22Rv1 (cell line): ENCODE results near the gene HOXD11.

ENCODE experiments used
- H3K27ac ChIP-seq: fragments of 450-650 bp; 2 replicates; pipeline ENCODE4 v1.5.1; 2017
- ZFX ChIP-seq: fragments of 450-650 bp; IDR thresholded peaks from 2 replicates; pipeline ENCODE4 v1.6.1; 2017; ENCODE audit warnings: antibody characterized with exemption, borderline replicate concordance
- TF ChIP-seq, protein P1 (sequence below): fragments of 450-650 bp; IDR thresholded peaks from 2 replicates; pipeline ENCODE4 v1.5.1; 2017; ENCODE audit warnings: mild to moderate bottlenecking

HOXD11 gene

DNA sequence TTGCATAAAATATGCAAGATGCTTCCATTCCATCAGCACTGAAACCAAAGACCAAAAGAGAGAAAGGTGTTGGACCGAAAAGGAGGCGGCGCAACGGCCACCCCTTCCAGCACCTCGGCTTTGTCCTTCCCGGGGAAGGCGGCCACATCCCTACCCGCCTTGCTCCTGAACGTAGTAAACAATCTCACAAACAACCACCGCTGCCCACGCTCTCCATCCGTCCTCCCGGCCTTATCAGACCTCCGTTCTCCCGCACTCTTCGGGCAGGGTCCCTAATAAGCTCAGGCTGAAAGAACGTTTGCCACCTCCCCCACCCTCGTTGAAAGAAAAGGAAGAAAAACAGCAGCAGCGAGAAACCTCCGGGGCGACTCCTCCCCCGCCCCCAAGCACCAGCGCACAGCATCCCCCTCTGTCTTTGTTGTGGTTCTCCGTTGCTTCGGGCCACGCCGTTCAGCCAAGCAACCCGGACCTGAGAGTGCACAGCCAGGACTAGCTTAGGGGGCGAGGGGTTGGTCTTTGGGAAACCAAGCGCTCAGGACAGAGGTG, 27.7 kb upstream of the HOXD11 start:
- no peak overlapping the region for H3K27ac ChIP-seq
- TF ChIP-seq, protein P1, sequence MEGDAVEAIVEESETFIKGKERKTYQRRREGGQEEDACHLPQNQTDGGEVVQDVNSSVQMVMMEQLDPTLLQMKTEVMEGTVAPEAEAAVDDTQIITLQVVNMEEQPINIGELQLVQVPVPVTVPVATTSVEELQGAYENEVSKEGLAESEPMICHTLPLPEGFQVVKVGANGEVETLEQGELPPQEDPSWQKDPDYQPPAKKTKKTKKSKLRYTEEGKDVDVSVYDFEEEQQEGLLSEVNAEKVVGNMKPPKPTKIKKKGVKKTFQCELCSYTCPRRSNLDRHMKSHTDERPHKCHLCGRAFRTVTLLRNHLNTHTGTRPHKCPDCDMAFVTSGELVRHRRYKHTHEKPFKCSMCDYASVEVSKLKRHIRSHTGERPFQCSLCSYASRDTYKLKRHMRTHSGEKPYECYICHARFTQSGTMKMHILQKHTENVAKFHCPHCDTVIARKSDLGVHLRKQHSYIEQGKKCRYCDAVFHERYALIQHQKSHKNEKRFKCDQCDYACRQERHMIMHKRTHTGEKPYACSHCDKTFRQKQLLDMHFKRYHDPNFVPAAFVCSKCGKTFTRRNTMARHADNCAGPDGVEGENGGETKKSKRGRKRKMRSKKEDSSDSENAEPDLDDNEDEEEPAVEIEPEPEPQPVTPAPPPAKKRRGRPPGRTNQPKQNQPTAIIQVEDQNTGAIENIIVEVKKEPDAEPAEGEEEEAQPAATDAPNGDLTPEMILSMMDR: no peak
- no peak for TF ChIP-seq ZFX

GRCh38 chr2:176079831-176080539, 27.1 kb upstream of the HOXD11 start:
- no peak overlapping the region for H3K27ac ChIP-seq
- no peak for TF ChIP-seq ZFX
- TF ChIP-seq, protein P1: peak; percentile 83

- H3K27ac ChIP-seq: no peak overlapping the region
- TF ChIP-seq ZFX: no peak
- TF ChIP-seq, protein P1: no peak
These were observed 26.3 kb upstream of the HOXD11 start for GRCh38 chr2:176080540-176081375.

GRCh38 chr2:176081376-176081836, 25.7 kb upstream of the HOXD11 start:
- TF ChIP-seq, protein P1: no peak
- TF ChIP-seq ZFX: no peak
- no peak overlapping the region for H3K27ac ChIP-seq

DNA sequence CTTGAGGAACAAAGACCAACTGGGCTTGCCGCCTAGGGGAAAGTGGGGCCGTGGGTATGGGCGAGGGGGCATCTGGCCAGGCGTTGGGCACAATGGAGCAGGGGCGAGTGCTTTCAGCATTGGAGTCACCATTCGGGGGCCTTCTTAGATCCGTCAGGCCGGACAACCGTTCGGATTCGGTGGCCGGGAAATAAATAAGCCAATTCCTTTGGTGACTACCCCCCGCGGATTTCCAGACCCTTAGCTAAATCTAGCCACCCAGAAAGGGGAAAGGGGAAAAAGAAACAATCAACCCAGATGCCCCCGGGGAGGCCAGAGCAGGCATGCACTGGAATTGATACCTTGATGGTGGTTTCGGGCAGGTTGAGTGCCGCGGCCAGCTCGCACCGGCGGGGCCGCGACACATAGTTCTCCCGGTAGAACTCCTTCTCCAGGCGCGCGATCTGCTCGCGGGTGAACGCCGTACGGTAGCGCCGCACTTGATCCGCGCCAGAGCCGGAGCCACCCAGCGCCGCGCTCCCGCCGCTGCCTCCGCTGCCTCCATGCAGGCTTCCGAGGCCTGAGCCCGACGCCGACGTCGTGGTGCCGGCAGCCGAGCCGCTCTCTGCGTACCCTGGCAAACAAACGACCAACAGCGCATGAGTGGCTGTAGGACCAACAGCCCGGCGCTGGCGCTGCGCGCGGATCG, 25.1 kb upstream of the HOXD11 start:
- TF ChIP-seq, protein P1: no peak
- no peak for TF ChIP-seq ZFX

GRCh38 chr2:176082525-176082823, 24.6 kb upstream of the HOXD11 start:
- H3K27ac ChIP-seq: no peak overlapping the region
- TF ChIP-seq, protein P1: no peak
- TF ChIP-seq ZFX: no peak

More for the DNA sequence above, 25.1 kb upstream of the HOXD11 start:
- H3K27ac ChIP-seq: no peak overlapping the region
